HG02798 (cell line): ENCODE results near the gene RAD51C.
"Not testable (repeated sequence)": the region's sequence is repeated elsewhere in the genome, so short reads cannot be mapped to it uniquely, and the experiment has no call there.

Source experiments
- ATAC-seq: cut with Tn5 transposase; IDR thresholded peaks from one replicate; pipeline ENCODE4 v1.9.1; 2021; ENCODE audit warnings: mild to moderate bottlenecking; ENCODE audit not compliant: unreplicated experiment, poor library complexity

Gene RAD51C

GRCh38 chr17:58730937-58731336 lies 38.5 kb downstream of the RAD51C start:
- no peak for ATAC-seq

- no peak for ATAC-seq
Observed at GRCh38 chr17:58734040-58734439, 41.6 kb downstream of the RAD51C start.

DNA sequence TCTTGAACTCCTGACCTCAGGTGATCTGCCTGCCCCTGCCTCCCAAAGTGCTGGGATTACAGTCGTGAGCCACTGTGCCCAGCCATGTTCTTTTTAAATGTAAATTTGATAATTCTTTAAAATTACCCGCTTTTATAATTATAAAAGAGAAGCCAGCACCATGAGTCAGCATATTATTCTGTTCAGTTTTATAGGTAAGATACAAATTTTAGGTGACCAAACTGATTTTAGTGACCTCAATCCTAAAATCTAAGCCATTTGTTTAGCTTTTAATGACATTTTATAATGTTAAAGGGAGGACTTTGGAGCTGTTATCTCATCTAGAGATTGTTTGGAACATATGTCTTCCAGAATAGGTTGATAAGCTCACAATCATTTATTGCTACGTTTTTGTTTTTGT lies 42.4 kb downstream of the RAD51C start:
- no peak for ATAC-seq

DNA sequence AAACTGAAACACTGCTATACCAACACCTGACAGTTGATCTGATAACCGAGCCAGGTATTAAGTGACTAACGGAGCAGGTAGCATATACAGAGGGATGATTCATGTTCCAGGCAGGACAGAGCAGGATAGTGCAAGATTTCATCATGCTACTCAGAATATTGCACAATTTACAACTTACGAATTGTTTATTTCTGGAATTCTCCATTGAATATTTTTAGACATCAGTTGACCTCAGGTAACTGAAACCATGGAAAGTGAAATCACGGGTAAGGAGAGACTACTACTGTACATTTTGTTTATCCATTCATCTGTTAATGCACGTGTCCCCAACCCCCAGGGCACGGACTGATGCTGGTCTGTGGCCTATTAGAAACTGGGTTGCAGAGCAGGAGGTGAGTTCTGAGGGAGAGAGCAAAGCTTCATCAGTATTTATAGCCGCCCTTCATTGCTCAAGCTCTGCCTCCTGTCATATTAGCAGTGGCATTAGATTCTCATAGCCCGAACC lies 48.8 kb downstream of the RAD51C start:
- no peak for ATAC-seq

GRCh38 chr17:58747674-58748073 lies 55.3 kb downstream of the RAD51C start:
- no peak for ATAC-seq

DNA sequence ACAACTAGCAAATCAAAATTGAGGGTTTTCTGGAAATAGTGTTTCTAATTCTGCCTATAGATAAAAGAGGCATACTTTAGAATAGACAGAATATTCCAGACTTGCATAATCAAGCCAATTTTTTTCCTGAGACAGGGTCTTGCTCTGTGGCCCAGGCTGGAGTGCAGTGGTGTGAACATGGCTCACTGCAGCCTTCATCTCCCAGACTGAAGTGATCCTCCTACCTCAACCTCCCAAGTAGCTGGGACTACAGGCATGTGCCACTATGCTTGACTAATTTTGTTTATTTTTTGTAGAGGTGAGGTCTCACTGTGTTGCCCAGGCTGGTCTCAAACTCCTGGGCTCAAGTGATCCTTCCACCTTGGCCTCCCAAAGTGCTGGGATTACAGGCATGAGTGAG lies 57.2 kb downstream of the RAD51C start:
- not testable (repeated sequence) for ATAC-seq

- ATAC-seq: no peak
Observed at GRCh38 chr17:58753026-58753425, 60.6 kb downstream of the RAD51C start.

DNA sequence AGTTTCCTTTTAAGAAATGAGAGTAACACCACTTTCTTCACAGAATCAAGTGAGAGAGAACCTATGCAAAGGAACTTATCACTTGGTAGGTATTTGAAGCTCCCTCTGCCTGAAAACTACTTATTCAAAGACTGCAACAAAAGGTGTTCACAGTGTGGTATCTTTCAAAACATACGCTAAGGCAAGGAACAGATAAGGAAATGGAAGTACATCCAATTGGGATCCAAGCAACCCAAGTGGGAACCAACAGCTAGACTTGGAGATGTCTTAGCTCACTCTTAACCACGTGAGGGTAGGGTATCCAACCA lies 62.8 kb downstream of the RAD51C start:
- no peak for ATAC-seq

DNA sequence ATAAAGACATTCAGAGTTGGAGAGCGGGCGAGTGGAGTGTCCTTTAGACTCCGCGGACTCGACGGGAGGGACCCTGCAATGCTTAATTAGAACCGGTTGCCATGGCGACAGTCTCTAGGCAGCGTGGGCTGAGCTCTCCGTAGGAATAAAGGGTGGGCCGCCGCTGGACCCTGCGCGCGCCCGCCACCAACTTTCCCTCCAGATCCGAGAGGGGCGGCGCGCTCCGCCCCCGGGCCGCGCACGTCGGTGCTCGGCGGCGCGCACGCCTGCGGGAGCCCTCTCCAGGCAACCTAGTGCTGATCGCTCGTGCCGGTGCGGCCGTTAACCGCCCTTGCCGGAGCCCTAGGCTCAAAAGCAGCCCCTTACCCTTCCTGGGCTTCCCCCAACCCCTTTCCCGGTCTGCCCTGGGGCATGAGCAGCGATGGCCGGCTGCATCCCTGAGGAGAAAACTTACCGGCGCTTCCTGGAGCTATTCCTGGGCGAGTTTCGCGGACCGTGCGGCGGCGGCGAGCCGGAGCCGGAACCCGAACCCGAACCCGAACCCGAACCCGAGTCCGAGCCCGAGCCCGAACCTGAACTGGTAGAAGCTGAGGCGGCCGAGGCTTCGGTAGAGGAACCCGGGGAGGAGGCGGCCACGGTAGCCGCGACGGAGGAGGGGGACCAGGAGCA lies 63.3 kb downstream of the RAD51C start, which contains the start of gene PPM1E:
TSS of gene PPM1E (plus strand) at position 278 of the 669 bp plus-strand sequence.
- ATAC-seq: peak; percentile 74

DNA sequence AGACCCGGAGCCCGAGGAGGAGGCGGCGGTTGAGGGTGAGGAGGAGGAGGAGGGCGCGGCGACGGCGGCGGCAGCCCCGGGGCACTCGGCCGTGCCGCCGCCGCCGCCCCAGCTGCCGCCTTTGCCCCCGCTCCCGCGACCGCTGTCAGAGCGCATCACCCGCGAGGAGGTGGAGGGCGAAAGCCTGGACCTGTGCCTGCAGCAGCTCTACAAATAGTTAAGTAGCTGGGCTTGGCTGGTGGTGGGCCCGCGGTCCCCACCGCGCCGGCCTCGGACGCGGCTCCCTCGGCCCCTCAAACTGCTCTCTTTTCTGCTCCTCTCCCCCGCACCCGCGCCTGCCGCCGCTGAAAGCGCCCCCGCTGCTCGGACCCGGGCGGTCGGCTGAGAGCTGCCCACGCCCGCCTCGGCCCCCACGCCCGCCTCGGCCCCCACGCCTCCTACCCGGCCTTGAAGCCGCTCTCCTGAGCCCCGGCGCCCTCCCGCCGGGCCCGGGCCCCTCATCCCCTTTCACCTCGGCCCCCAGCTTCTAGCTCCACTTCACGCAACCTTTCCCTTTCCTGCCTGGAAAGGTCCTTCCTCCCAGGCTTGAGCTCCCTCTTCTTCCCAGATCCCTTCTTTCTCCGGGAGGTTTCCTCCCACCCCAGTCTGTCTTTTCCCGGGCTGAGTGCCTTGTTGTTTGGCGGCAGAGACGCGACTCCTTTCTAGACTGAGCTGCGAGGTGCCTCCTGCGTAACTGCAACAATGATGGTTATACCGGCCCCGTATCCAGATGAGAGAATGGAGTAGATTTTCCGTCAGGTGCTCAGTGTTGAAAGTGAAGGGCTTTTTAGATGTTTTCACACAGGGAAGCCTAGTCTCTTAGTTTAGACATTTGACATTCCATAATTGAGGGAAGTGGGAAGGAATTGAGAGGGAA lies 64.1 kb downstream of the RAD51C start:
- no peak for ATAC-seq

GRCh38 chr17:58757162-58757613 lies 64.8 kb downstream of the RAD51C start:
- ATAC-seq: no peak

- ATAC-seq: no peak
Observed at GRCh38 chr17:58758890-58759289, 66.5 kb downstream of the RAD51C start.

DNA sequence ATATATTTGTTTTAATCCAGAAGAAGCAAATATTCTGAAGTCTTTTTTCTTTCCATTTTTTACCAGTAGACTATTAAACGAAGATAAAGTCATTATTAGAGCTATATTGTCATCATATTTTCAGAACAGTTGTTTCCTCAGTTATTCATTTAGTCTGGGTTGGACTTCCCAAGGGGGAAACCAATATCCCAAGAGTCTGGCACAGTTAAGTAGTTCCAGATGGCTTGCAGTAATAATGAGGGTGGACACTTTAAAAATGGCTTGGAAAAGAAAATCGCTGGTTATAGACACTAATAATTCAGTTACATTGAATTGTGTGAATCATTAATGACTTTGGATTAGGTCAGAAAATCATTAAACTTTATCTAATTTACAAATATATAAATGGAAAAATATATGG lies 67.1 kb downstream of the RAD51C start:
- no peak for ATAC-seq

- ATAC-seq: no peak
Observed at GRCh38 chr17:58760248-58760647, 67.8 kb downstream of the RAD51C start.

DNA sequence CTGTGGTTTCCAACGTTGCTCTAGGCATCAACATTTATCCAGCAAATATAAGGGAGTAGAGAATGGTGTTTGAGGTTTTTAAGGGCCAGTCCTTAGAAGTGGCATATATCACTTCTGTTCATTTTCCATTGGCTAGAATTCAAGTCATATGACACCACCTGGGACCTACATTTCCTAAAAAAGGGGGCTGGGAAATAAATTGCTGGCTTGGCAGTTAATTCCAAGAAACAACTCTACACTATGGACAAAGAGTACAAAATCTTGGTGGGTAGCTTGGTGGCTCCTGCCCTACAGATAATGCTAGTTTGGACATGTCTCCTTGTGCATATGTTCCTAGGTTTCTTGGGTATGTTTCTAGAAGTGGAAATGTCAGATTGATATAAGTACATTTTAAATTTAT lies 70.9 kb downstream of the RAD51C start:
- ATAC-seq: no peak

DNA sequence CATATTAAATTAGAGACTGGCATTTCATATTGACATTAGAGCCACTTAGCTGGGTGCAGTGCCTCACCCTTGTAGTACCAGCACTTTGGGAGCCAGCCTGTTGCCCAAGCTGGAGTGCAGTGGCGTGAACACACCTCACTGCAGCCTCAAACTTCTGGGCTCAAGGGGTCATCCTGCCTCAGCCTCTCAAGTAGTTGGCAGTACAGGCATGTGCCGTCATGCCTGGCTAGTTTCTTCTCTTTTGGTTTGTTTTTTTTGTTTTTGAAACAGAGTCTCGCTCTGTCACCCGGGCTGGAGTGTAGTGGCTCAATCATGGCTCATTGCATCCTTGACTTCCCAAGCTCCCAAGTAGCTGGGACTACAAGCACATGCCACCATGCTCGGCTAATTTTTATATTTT lies 72.0 kb downstream of the RAD51C start:
- ATAC-seq: no peak

GRCh38 chr17:58778482-58778881 lies 86.1 kb downstream of the RAD51C start:
- not testable (repeated sequence) for ATAC-seq

DNA sequence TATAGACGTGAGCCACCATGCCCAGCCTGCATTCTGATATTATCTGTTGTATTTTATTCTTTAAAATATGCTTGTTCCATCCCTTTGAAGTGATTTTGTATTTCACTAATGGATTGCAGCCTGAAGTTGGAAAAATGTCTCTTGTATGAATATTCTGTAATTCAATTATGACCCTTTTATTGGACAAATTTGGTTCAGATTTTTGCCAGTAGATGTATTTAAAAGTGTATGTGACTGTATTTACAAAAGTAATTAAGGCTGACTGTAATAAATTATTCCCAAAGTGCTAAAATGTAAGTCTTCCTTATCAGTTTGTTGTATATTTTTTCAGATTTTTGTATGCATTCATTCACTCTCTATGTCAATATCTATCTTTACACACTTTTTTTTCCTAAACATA lies 87.0 kb downstream of the RAD51C start:
- no peak for ATAC-seq

DNA sequence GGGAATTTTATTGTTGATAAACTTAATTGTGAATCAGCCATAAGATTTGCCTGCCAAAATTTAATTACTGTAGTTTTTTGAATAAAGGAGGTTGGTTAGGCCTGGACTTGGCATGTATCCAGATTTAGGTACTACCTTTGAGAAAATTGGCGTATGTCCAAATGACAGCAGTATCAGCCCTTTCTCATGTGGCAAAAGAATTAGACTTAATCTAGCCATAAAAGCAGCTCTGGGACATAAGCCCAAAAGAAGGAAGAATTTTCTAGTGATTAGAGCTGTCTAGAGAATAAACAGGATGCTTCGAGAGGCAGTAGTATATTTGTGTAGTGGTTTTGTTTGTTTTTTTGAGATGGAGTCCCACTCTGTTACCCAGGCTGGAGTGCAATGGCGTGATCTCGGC lies 91.0 kb downstream of the RAD51C start:
- no peak for ATAC-seq

DNA sequence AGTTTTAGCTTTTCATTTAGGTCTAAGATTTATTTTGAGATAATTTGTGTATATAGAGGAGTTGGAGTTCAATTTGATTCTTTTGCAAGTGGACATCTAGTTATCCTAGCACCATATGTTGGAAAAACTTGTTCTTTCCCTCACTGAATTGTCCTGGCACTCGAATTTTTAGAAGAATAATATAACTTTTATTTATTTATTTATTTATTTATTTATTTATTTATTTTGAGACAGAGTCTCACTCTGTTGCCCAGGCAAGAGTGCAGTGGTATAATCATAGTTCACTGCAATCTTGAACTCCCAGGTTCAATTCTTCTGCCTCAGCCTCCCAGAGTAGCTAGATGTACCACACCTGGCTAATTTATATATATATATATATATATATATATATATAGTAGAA lies 92.7 kb downstream of the RAD51C start:
- ATAC-seq: no peak
